GM12878 (cell line): ENCODE data around the gene GAP43. TPM values are rescaled to one million over a fixed set of nuclear protein-coding genes. Genes with fewer than 3 reads are reported as not detected.

ENCODE experiments used
- ATAC-seq: fragments of 200-7000 bp; cut with Tn5 transposase; 3 replicates; pipeline ENCODE4 v1.9.1; 2020; ENCODE audit warnings: mild to moderate bottlenecking, moderate library complexity
- BruUV-seq: library from RNA; stranded (reverse); fragments of 400-500 nt; replicated peaks from 2 replicates; lab custom pipeline; 2021; lab: Mats Ljungman, UMichigan
- CTCF ChIA-PET: fragments of 300-600 bp; sonication (Branson Sonifier 250); formaldehyde crosslinking; extraction: SDS; loops from one replicate; lab custom pipeline; 2021; ENCODE audit warnings: inconsistent platforms; lab: Yijun Ruan, JAX
- POLR2A ChIA-PET: fragments of 350-600 bp; formaldehyde crosslinking; extraction: SDS; loops from one replicate; lab custom pipeline; 2021; ENCODE audit warnings: inconsistent platforms; lab: Charles Lee
- RAD21 ChIA-PET: fragments of 300-600 bp; sonication (Branson Sonifier 250); formaldehyde crosslinking; loops from one replicate; lab custom pipeline; 2023; ENCODE audit warnings: antibody characterized with exemption; ENCODE audit not compliant: unreplicated experiment; lab: Charles Lee
- SMC1A ChIA-PET: fragments of 300-600 bp; sonication (Branson Sonifier 250); formaldehyde crosslinking; loops from one replicate; lab custom pipeline; 2023; ENCODE audit not compliant: unreplicated experiment, uncharacterized antibody; lab: Charles Lee
- DNase-seq: peaks from one replicate; pipeline ENCODE4 v3.0.0-alpha.2; 2011; ENCODE audit warnings: low read depth, low spot score
- FAIRE-seq: peaks from 3 replicates; lab custom pipeline; 2011; peaks lifted over from hg19 to GRCh38; lab: Jason Lieb, UNC
- H2AFZ ChIP-seq: 2 replicates; pipeline ENCODE4 v1.6.0; 2011; ENCODE audit warnings: low read depth, low read length, control low read depth; ENCODE audit not compliant: control insufficient read depth
- H3K27ac ChIP-seq: 2 replicates; pipeline ENCODE4 v1.5.1; 2011; ENCODE audit warnings: control low read depth; ENCODE audit not compliant: control insufficient read depth, insufficient read depth
- H3K27me3 ChIP-seq, 2 experiments: replicated peaks in 1 of 2; 2 replicates each; pipeline versions ENCODE4 v1.6.0 to v1.6.1; 2011; ENCODE audit warnings: low read length in 1 of 2; ENCODE audit not compliant: control insufficient read depth in 2 of 2, insufficient read depth in 2 of 2
- H3K36me3 ChIP-seq, 2 experiments: 2 replicates each; pipeline ENCODE4 v1.5.1; 2011; ENCODE audit warnings: low read length in 1 of 2; ENCODE audit not compliant: control insufficient read depth in 2 of 2, insufficient read depth in 2 of 2
- H3K4me1 ChIP-seq: 2 replicates; pipeline ENCODE4 v1.6.1; 2011; ENCODE audit warnings: mild to moderate bottlenecking, low read length, moderate library complexity, mixed read lengths; ENCODE audit not compliant: control insufficient read depth, insufficient read depth
- H3K4me2 ChIP-seq: 2 replicates; pipeline ENCODE4 v1.6.0; 2011; ENCODE audit warnings: control low read depth; ENCODE audit not compliant: control insufficient read depth, insufficient read depth
- H3K4me3 ChIP-seq: fragments of 200-600 bp; sonication (generic); 2 replicates; pipeline ENCODE4 v1.5.1; 2016
- H3K79me2 ChIP-seq: 2 replicates; pipeline ENCODE4 v1.6.0; 2011; ENCODE audit warnings: low read length; ENCODE audit not compliant: control insufficient read depth, insufficient read depth
- H3K9ac ChIP-seq: 2 replicates; pipeline ENCODE4 v1.8.0; 2011; ENCODE audit warnings: low read length, control low read depth, mixed read lengths; ENCODE audit not compliant: control insufficient read depth, insufficient read depth
- H3K9me3 ChIP-seq: replicated peaks from 3 replicates; pipeline ENCODE4 v1.5.1; 2011; ENCODE audit warnings: mild to moderate bottlenecking, low read length; ENCODE audit not compliant: control insufficient read depth, insufficient read depth
- H4K20me1 ChIP-seq: 2 replicates; pipeline ENCODE4 v1.6.0; 2011; ENCODE audit not compliant: control insufficient read depth, insufficient read depth
- BCLAF1 ChIP-seq: fragments of 450-650 bp; IDR thresholded peaks from 2 replicates; pipeline ENCODE4 v1.6.1; 2017; ENCODE audit warnings: antibody characterized with exemption, mild to moderate bottlenecking, moderate library complexity
- DPF2 ChIP-seq: fragments of 450-650 bp; IDR thresholded peaks from 2 replicates; pipeline ENCODE4 v1.6.1; 2017; ENCODE audit warnings: mild to moderate bottlenecking
- EED ChIP-seq: sonication (generic); IDR thresholded peaks from 2 replicates; pipeline ENCODE4 v1.6.1; 2016; ENCODE audit warnings: antibody characterized with exemption, low read depth
- MYB ChIP-seq: fragments of 150-350 bp; IDR thresholded peaks from 2 replicates; pipeline ENCODE4 v1.6.1; 2014; ENCODE audit warnings: mild to moderate bottlenecking, low read depth, low read length, borderline replicate concordance
- NFXL1 ChIP-seq: fragments of 450-650 bp; IDR thresholded peaks from 2 replicates; pipeline ENCODE4 v1.6.1; 2017; ENCODE audit warnings: antibody characterized with exemption, mild to moderate bottlenecking, borderline replicate concordance
- NFYB ChIP-seq: IDR thresholded peaks from 2 replicates; pipeline ENCODE4 v1.6.1; 2011; ENCODE audit warnings: low read depth, mild to moderate bottlenecking, low read length, improper control_type of control experiment, moderate library complexity; ENCODE audit not compliant: insufficient read depth
- NR2F1 ChIP-seq: fragments of 450-650 bp; conservative IDR thresholded peaks from 2 replicates; pipeline ENCODE4 v1.6.1; 2017; ENCODE audit warnings: mild to moderate bottlenecking
- PAX5 ChIP-seq: IDR thresholded peaks from 2 replicates; pipeline ENCODE4 v1.6.1; 2011; ENCODE audit warnings: low read depth, low read length, borderline replicate concordance
- POLR2AphosphoS2 ChIP-seq: IDR thresholded peaks from 2 replicates; pipeline ENCODE4 v1.6.1; 2011; ENCODE audit warnings: low read depth, mild to moderate bottlenecking, low read length, improper control_type of control experiment, moderate library complexity
- RAD51 ChIP-seq: fragments of 450-650 bp; IDR thresholded peaks from 2 replicates; pipeline ENCODE4 v1.6.1; 2016; ENCODE audit warnings: moderate library complexity, mild to moderate bottlenecking, inconsistent platforms
- REST ChIP-seq: IDR thresholded peaks from 2 replicates; pipeline ENCODE4 v1.6.1; 2012; ENCODE audit warnings: mild to moderate bottlenecking, low read depth, low read length
- SIN3A ChIP-seq: IDR thresholded peaks from 2 replicates; pipeline ENCODE4 v1.6.1; 2012; ENCODE audit warnings: low read depth, low read length, improper control_type of control experiment
- SMAD5 ChIP-seq: IDR thresholded peaks from 2 replicates; pipeline ENCODE4 v1.6.1; 2016; ENCODE audit warnings: antibody characterized with exemption, low read depth
- SMARCA5 ChIP-seq: fragments of 450-650 bp; IDR thresholded peaks from 2 replicates; pipeline ENCODE4 v1.6.1; 2017; ENCODE audit warnings: mild to moderate bottlenecking
- ZNF622 ChIP-seq: fragments of 450-650 bp; IDR thresholded peaks from 2 replicates; pipeline ENCODE4 v1.6.1; 2017; ENCODE audit warnings: mild to moderate bottlenecking, inconsistent platforms
- WGBS: methylation state at CpG from one replicate; pipeline ENCODE4 v1.1.6; 2016; ENCODE audit warnings: low lambda C conversion rate; ENCODE audit not compliant: insufficient replicate concordance, insufficient coverage; ENCODE audit errors: missing lambda C conversion rate; 5-methylcytosine and 5-hydroxymethylcytosine counted together
- in situ Hi-C: fragments of 300-500 bp; cut with MboI; formaldehyde crosslinking; loops from 9 replicates; pipeline ENCODE4 v1.14.3; 2018; ENCODE audit warnings: mixed read lengths
- intact Hi-C: fragments of 100-400 bp; cut with micrococcal nuclease; formaldehyde crosslinking; loops from one replicate; pipeline ENCODE4 v1.14.2; 2022; ENCODE audit not compliant: unreplicated experiment
- polyA plus RNA-seq, 11 experiments: library from polyadenylated mRNA; depleted of rRNA in 4 of 11; unstranded in 6 of 11; stranded (reverse) in 5 of 11; fragments of >200 nt; fragmentation: Nextera tagmentation in 4 of 11; fragmentation: Illumina TruSeq in 1 of 11; extraction: Ambion mirVana in 4 of 11; extraction: Trizol in 1 of 11; gene quantifications; 1 replicate in 1 of 11; 2 replicates in 10 of 11; pipeline versions ENCODE4 v1.2.1 to v1.2.3, GENCODE V29; 2011 to 2016; ENCODE audit warnings: inconsistent platforms in 2 of 11, missing spikeins in 2 of 11, low read depth in 1 of 11
- total RNA-seq, 4 experiments: library from RNA; depleted of rRNA in 3 of 4; stranded (reverse); fragments of >200 nt in 3 of 4; fragmentation: Illumina TruSeq in 1 of 4; extraction: Trizol in 1 of 4; gene quantifications; 2 replicates each; pipeline versions ENCODE4 v1.2.1 to v1.2.3, GENCODE V29; 2013 to 2021

Gene GAP43
- total and polyA plus RNA-seq, 10 of the 15 experiments (the other 5 are each of a cell fraction or from before 2014, with no cell fraction given): 0.06 to 0.16 TPM; not detected in 8

GRCh38 chr3:115644391-115644790 lies 21.1 kb downstream of the GAP43 start:
- H3K36me3 ChIP-seq: no peaks in the 10 kb centered on the region
- WGBS: 89% methylated on average over 1 of the region's 1 CpG
- TF ChIP-seq SMAD5 (no peak), NFXL1 (no peak), MYB (no peak), SIN3A (no peak), EED (no peak), NR2F1 (no peak), BCLAF1 (no peak), DPF2 (no peak), SMARCA5 (no peak), REST (no peak), RAD51 (no peak), PAX5 (no peak), NFYB (no peak), POLR2AphosphoS2 (no peak), ZNF622 (no peak)

More at GRCh38 chr3:115644391-115644790, 21.1 kb downstream of the GAP43 start:
- no peaks in the 10 kb centered on the region for H4K20me1 ChIP-seq
- no peaks in the 10 kb centered on the region for H3K9me3 ChIP-seq
- no peak overlapping the region for H3K9ac ChIP-seq
- ChIA-PET SMC1A (interaction anchor here (0.8 kb wide), 1 partner anchor 11 kb away, joined by 3 read pairs; no protein-coding TSS in a partner anchor), RAD21 (no interaction called here), POLR2A (no interaction called here), CTCF (no interaction called here)
- DNase-seq: no peak
- no peak for FAIRE-seq
- no peaks in the 10 kb centered on the region for H3K27me3 ChIP-seq
- H3K4me1 ChIP-seq: no peaks in the 10 kb centered on the region
- no peak for ATAC-seq
- no peaks in the 10 kb centered on the region for H3K79me2 ChIP-seq
- H2AFZ ChIP-seq: no peak overlapping the region
- no peak overlapping the region for H3K27ac ChIP-seq
- BruUV-seq: no TSS peak
- H3K4me2 ChIP-seq: no peak overlapping the region
- in situ Hi-C loops (no loop called here), intact Hi-C loops (no loop called here)
- no peak overlapping the region for H3K4me3 ChIP-seq
